NCI-H128 (cell line): ENCODE measurements around the gene TMPRSS4.

ENCODE experiments used
- DNase-seq: peaks from one replicate; lab custom pipeline; 2025; ENCODE audit not compliant: unreplicated experiment; lab: John Stamatoyannopoulos, UW

TMPRSS4 gene

GRCh38 chr11:118133816-118134215, 56.9 kb downstream of the TMPRSS4 start:
- no peak for DNase-seq

DNA sequence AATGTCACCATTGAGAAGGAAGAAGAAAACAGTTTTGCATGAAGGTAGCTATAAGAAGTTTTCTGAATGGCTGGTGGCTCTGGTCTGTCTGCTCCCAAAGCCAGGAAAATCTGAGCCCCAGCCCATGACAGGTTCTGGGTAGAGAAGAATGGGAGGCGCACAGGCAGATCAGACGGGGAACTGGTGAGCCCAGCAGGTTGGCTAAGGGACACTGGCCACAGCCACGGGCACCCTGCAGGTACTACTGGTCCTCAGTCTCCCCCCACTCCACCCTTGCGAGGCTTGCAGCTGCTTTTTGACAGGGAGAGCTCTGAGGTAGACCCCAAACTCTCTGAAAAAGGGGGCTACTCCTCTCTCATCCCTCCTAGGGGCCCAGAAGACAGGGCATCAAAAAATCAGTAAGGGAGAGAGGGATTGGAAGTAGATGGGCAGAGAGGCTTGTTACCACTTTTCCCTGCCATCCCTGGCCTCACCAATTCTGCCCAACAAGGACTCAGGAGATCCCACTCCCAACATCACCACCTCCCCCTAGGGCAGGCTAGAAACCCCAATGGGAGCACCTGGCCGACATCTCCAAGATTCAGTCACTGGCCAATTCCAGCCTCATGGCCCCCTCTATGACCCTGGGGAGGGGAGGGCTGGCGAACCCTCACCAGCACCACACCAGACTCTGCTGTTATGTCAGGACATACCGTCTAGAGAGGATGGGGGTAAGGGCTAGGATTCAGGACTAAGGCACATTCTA, 58.3 kb downstream of the TMPRSS4 start:
- DNase-seq = no peak

GRCh38 chr11:118135796-118136165, 58.9 kb downstream of the TMPRSS4 start:
- DNase-seq = no peak

DNA sequence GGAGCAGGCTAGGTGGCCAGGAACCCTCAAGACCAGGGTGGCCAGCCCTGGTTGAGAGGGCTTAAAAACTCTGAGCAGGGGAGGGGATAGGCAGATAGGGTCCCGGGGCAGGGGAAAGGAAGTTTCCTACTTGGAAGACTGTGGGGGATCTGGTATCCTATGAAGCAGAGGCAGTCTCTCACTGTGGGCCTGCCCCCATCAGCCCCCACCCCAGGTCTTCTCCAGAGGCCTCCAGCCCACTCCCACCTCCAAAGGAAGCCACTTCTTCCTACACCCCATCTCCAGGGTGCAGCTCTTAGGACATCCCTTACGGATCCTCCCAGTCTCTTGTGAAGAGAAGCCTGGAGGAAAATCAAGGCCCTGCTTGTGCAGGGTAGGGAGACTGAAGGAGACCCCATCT, 59.5 kb downstream of the TMPRSS4 start:
- DNase-seq = no peak

DNA sequence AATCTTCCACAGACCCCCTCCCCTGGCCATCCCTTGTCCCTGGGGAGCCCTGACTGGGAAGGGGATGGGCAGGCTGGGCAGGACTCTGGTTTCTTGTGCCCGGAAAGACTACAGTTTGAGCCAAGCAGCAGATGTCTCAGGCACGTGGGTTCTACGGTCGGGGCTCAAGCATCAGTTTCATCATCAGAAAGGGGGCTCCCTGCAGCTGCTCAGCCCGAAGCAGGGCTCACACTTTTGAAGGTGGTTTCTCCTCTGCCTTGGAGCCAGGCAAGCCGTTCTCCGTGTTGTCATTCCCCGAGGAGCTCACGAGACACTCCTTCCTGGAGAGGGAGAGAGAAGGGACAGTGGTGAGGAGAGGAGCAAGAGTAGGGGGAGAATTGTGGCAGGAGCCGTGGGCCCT, 59.9 kb downstream of the TMPRSS4 start:
- DNase-seq = no peak

DNA sequence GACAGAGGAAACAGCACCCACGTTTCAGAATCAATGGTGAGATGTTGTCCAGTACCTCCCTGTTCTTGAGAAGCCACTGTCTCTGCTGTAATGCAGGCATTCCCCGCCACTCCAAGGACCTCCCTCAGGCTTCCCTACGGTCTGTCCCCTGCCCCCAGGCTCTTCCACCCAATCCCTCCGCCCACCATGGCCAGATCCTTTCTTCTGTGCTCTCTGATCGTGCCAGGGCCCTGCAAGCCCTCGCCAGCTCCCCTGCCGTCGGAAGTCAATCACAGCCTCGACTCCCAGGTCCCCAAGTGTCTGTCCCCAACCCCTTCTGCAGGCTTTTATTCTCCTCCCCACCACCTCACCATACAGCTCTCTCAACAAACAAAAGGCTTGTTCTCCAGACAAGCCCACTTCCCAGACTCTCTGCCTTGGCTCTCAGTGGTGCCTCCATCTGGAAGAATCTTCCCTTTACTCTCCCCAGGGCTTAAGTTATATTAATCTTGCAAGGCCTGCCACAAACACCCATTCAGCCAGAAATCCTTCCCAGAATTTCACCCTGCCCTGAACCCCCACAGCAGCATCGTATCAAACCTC, 62.1 kb downstream of the TMPRSS4 start:
- DNase-seq = no peak

DNA sequence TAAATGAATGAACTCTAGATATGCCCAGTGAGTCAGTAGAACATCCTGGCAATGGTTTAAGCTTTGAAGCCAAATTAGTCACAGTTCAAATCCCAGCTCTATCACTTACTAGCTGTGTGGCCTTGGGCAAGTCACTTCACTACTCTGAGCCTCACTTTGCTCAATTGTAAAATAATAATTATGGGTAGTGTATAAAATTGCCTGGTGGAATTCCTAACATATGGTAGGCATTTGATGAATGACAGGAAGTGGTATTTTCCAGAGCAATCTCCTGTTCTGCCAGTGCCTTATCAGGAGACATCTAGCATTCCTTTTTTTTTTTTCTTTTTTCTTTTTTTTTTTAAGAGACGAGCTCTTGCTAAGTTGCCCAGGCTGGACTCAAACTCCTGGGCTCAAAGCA, 62.7 kb downstream of the TMPRSS4 start:
- no peak for DNase-seq

DNA sequence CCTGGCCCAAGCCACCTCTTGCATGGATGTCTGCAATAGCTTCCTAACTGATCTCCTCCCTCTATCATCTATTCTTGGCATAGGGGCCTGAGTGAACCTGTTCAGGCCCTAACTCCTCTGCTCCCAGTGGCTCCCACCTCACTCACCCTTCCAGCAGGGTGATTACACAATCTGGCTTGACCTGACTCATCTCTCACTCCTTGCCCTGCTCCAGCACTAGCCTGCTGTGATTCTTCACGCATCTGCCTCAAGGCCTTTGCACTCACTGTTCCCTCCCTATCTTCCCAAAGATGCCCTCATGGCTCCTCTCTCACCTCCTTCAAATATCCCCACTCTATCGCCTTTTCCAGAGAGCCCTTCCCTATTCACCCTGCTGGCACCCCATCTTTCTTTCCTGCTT, 65.2 kb downstream of the TMPRSS4 start:
- no peak for DNase-seq

DNA sequence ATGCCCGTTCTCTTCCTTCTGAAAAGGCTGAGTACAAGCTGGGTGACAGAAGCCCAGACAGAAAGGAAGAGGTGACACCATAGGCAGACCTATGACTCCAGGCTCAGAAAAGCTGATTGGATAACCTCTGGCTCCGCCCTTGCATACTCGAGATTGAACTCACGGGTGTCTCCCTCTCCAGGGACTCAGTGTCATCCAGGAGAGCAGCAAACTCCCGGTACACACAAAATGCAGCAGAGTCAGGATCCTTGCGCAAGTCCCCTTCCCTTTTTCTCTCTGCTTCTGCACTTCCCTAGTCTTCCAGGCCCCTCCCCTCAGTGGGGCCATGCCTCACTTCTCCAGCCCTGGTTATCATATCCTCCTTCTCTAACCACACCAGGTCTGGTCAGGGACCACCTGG, 65.9 kb downstream of the TMPRSS4 start:
- no peak for DNase-seq

- DNase-seq = no peak
These were observed 66.8 kb downstream of the TMPRSS4 start for GRCh38 chr11:118143661-118144185.

GRCh38 chr11:118144301-118145268, 67.7 kb downstream of the TMPRSS4 start:
- DNase-seq = no peak

DNA sequence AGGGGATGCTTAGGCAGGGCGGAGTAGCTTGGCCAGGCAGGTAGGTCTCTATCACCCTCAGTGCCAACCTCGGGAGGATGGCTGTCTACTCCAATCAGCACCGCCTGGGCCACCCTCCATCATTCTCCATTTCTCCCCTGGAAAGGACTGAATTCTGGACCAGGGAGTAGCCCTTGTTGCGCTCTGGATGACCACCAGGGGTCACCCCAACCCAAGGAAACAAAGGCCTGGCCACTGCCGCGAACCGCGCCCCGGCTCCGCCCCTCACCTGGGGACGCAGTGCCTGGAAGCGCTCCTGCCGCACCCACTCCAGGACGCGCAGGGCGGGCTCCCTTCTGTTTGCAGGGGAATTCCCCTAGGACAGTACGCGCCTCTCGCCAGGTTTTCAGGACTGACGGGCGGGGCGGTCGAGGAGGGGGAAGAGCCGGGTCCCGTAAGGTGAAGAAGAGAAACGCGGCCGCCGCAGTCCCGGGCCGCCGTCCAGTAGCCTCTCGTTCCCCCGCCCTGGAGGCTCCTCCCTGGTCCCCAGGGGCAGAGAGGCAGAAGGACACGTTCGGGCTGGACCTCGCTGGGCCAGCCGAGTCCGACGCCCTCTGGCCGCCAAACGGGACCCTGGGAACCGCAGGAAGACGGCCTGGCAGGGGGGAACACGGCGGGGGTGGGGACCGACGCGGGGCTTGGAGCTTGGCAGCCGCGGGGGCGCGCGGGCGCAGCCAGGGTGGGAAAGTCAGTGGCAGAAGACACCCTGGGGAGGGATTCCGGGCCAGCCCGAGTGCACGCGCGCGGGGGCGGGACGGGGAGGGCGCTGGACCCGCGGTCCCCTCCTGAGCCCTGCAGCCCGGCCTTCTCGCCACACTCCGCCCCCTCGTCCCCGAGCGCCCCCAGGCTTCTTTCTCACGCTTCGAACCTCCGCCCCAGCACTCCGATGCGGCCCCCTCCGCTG, 68.7 kb downstream of the TMPRSS4 start:
- DNase-seq = peak; percentile 68

- DNase-seq = no peak
These were observed 69.7 kb downstream of the TMPRSS4 start for GRCh38 chr11:118146554-118146953.

DNA sequence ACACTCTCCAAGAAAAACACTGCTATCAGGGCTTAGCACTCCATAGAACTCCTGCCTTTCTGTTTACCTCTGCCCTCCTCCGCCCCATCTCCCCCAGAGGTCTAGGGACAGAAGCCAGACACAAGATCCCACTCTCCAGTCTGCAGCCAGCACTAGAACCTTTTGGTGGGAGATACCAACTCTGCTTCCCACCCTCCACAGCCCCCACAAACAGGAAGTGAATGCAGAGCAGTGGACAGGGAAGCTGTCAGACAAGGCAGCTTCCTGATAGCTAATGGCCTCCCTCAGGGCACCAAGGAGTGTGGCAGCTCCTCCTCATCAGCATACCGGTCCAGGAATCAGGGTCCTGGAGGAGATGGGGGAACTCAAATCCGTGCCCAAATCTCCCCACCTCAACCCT, 70.6 kb downstream of the TMPRSS4 start:
- DNase-seq = no peak

DNA sequence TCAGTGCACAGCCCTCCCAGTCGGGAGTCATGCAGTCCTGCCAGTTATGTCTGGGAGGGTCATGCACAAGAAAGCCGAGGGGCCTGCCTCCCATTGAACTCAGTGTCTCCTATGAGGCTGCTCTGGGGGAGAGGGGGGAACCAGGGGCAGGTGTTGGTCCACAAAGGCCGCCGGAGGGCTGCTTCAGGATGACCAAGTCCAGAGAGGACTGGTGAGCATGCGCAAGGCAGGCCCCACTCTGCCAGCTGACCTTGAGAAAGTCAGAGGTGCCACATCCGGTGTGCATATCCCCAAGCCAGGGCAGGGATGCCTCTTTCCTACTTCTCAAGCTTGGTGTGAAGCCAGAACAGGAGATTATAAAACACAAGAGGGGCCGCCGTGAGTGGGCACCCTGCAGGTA, 71.4 kb downstream of the TMPRSS4 start:
- no peak for DNase-seq

DNA sequence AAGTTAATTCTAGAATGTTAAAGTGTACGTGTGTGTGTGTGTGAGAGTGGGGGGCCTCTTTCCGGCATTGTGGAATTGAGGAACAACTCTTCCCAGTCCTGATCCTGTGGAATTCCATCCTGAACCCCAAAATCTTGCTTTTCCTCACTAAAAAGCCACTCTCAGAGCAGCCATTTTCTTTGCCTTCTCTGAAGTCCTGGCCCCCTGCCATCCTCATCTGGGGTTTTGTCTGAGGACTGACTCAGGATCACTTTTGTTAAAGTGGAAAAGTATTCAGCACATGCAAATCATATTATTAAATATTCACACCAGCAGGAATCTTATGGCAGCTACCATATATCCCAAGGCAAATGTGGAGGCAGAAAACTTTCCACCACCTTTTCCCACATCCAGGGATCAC, 72.0 kb downstream of the TMPRSS4 start:
- DNase-seq = no peak

DNA sequence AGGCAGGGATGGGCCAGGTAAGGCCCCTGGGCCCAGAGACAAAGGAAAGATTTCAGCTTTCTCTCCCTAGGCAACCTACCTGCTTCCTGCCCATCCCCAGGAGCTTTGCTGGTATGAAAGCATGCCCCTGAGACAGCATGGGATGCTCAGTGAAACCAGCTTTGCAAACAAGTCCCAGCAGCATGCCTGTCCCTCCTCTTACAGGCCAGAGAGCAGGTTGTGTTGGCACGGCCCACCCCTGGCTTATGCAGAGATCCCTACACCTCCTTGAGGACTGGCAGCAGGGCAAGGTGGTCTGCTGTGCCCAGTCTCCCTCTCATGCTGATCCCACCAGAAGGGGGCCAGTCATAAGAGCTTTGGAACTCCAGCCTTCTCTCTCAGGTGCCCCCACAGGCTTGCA, 72.6 kb downstream of the TMPRSS4 start:
- no peak for DNase-seq

GRCh38 chr11:118151431-118151830, 74.6 kb downstream of the TMPRSS4 start:
- no peak for DNase-seq

- no peak for DNase-seq
These were observed 75.2 kb downstream of the TMPRSS4 start for GRCh38 chr11:118152020-118152551.
